ENCODE results near the gene RAN. TPM values are rescaled to one million over a fixed set of nuclear protein-coding genes. Genes with fewer than 3 reads are reported as not detected.

The RAN gene
- total RNA-seq (189 and 260 TPM in 2 replicates), polyA plus RNA-seq (785 and 1,009 TPM in 2 replicates)

- Histone ChIP-seq H3K27me3 (no peaks in the 10 kb centered on the region), H3K36me3 (peaks cover 33% of the 10 kb centered on the region), H3K4me1 (ENCODE audit: low read depth) (peaks cover 5% of the 10 kb centered on the region), H3K27ac (peak within 1 kb of the TSS; percentile 95), H3K4me3 (peak within 1 kb of the TSS; percentile 97), H3K9me3 (ENCODE audit: low read depth) (no peaks in the 10 kb centered on the region)
- peak; percentile 95 to 97 for DNase-seq (ENCODE audit: low read depth in 1 of 2, low spot score in 1 of 2)
- TF ChIP-seq, protein P1, sequence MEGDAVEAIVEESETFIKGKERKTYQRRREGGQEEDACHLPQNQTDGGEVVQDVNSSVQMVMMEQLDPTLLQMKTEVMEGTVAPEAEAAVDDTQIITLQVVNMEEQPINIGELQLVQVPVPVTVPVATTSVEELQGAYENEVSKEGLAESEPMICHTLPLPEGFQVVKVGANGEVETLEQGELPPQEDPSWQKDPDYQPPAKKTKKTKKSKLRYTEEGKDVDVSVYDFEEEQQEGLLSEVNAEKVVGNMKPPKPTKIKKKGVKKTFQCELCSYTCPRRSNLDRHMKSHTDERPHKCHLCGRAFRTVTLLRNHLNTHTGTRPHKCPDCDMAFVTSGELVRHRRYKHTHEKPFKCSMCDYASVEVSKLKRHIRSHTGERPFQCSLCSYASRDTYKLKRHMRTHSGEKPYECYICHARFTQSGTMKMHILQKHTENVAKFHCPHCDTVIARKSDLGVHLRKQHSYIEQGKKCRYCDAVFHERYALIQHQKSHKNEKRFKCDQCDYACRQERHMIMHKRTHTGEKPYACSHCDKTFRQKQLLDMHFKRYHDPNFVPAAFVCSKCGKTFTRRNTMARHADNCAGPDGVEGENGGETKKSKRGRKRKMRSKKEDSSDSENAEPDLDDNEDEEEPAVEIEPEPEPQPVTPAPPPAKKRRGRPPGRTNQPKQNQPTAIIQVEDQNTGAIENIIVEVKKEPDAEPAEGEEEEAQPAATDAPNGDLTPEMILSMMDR (IDR thresholded peaks at IDR 0.05; ENCODE audit: low read depth, low read length) = no peak
These were observed at the start of gene RAN for GRCh38 chr12:130871286-130872178. RAN (plus strand) TSS chr12:130872066; CDS start chr12:130872594, 528 bp downstream.

DNA sequence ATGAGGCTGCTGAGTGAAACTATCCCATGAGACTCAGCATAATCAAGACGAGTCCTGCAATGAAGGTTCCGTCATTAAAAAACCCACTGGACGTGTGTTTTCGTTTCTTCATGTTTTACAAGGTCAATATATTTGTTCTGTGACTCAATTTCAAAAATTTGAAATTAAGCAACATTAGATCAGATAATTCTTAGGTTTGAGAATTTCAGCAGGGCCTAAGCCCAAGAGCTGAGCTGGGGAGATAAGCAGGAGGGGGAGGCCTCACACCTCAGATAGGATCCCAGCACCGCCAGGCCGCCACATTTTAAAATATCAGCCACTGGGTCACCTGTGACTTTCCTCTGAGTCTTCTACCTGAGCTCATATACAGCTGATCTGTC is 46.1 kb upstream of the RAN start:
- TF ChIP-seq, protein P1 (IDR thresholded peaks at IDR 0.05; ENCODE audit: low read depth, low read length) = no peak
- Histone ChIP-seq H3K9me3 (ENCODE audit: low read depth) (no peaks in the 10 kb centered on the region), H3K4me1 (ENCODE audit: low read depth) (no peaks in the 10 kb centered on the region), H3K4me3 (no peak overlapping the region), H3K27me3 (no peaks in the 10 kb centered on the region), H3K27ac (no peak overlapping the region), H3K36me3 (no peaks in the 10 kb centered on the region)
- DNase-seq (ENCODE audit: low read depth in 1 of 2, low spot score in 1 of 2) = no peak

- TF ChIP-seq, protein P1 (IDR thresholded peaks at IDR 0.05; ENCODE audit: low read depth, low read length) = peak; percentile 58
- Histone ChIP-seq H3K4me1 (ENCODE audit: low read depth) (no peaks in the 10 kb centered on the region), H3K36me3 (no peaks in the 10 kb centered on the region), H3K27ac (no peak overlapping the region), H3K27me3 (no peaks in the 10 kb centered on the region), H3K4me3 (no peak overlapping the region), H3K9me3 (ENCODE audit: low read depth) (no peaks in the 10 kb centered on the region)
- DNase-seq (ENCODE audit: low read depth in 1 of 2, low spot score in 1 of 2) = peak; percentile 28 to 60
These were observed 45.6 kb upstream of the RAN start for GRCh38 chr12:130826151-130826801.

- no peak for DNase-seq (ENCODE audit: low read depth in 1 of 2, low spot score in 1 of 2)
- TF ChIP-seq, protein P1 (IDR thresholded peaks at IDR 0.05; ENCODE audit: low read depth, low read length) = no peak
- Histone ChIP-seq H3K36me3 (no peaks in the 10 kb centered on the region), H3K27ac (no peak overlapping the region), H3K9me3 (ENCODE audit: low read depth) (no peaks in the 10 kb centered on the region), H3K4me3 (no peak overlapping the region), H3K4me1 (ENCODE audit: low read depth) (no peaks in the 10 kb centered on the region), H3K27me3 (no peaks in the 10 kb centered on the region)
These were observed 44.4 kb upstream of the RAN start for GRCh38 chr12:130827432-130827831.

GRCh38 chr12:130828895-130829294 is 43.0 kb upstream of the RAN start:
- H3K4me3 ChIP-seq = no peak overlapping the region
- H3K36me3 ChIP-seq = no peaks in the 10 kb centered on the region
- no peaks in the 10 kb centered on the region for H3K9me3 ChIP-seq (ENCODE audit: low read depth)
- DNase-seq (ENCODE audit: low read depth in 1 of 2, low spot score in 1 of 2) = no peak
- H3K4me1 ChIP-seq (ENCODE audit: low read depth) = no peaks in the 10 kb centered on the region
- TF ChIP-seq, protein P1 (IDR thresholded peaks at IDR 0.05; ENCODE audit: low read depth, low read length) = no peak
- no peaks in the 10 kb centered on the region for H3K27me3 ChIP-seq
- no peak overlapping the region for H3K27ac ChIP-seq

Measured in cardiac muscle cell (in vitro differentiated cells and primary cell).